HepG2 (cell line): ENCODE measurements around the gene BOLL. TPM values are rescaled to one million over a fixed set of nuclear protein-coding genes. Genes with fewer than 3 reads are reported as not detected.

Source experiments
- ATAC-seq: fragments of 200-7000 bp; cut with Tn5 transposase; 3 replicates; pipeline ENCODE4 v1.9.1; 2020; ENCODE audit warnings: mild to moderate bottlenecking, moderate library complexity
- BruUV-seq: library from RNA; stranded (reverse); fragments of 400-500 nt; replicated peaks from 2 replicates; lab custom pipeline; 2021; lab: Mats Ljungman, UMichigan
- CTCF ChIA-PET: fragments of 300-600 bp; formaldehyde crosslinking; extraction: SDS; loops from one replicate; lab custom pipeline; 2021; ENCODE audit warnings: low total read pairs, inconsistent platforms, low intra/inter-chr PET ratio; lab: Yijun Ruan, JAX
- POLR2A ChIA-PET: fragments of 350-600 bp; sonication (Branson Sonifier 250); formaldehyde crosslinking; loops from one replicate; lab custom pipeline; 2020; ENCODE audit warnings: antibody characterized with exemption, inconsistent platforms; lab: Yijun Ruan, JAX
- DNase-seq: peaks from one replicate; pipeline ENCODE4 v3.0.0-alpha.2; 2015; ENCODE audit warnings: low spot score
- FAIRE-seq: peaks from 3 replicates; lab custom pipeline; 2011; peaks lifted over from hg19 to GRCh38; lab: Jason Lieb, UNC
- H2AFZ ChIP-seq: one replicate; pipeline ENCODE4 v1.6.1; 2011; ENCODE audit warnings: low read length, inconsistent platforms
- H3K27ac ChIP-seq: fragments of 300-600 bp; 3 replicates; pipeline ENCODE4 v1.8.0; 2011; ENCODE audit warnings: mixed run types, mild to moderate bottlenecking, mixed read lengths, low read length, inconsistent platforms; ENCODE audit not compliant: insufficient read depth; ENCODE audit errors: extremely low read length
- H3K27me3 ChIP-seq, 2 experiments: fragments of 200-600 bp in 1 of 2; 2 replicates in 1 of 2; 3 replicates in 1 of 2; pipeline versions ENCODE4 v1.6.0 to v1.8.0; 2011; ENCODE audit warnings: low read length in 2 of 2, mild to moderate bottlenecking in 2 of 2, moderate library complexity in 2 of 2, inconsistent platforms in 1 of 2; ENCODE audit not compliant: insufficient read depth in 2 of 2, control insufficient read depth in 1 of 2
- H3K36me3 ChIP-seq, 2 experiments: fragments of 200-600 bp in 1 of 2; replicated peaks in 1 of 2; 2 replicates in 1 of 2; 3 replicates in 1 of 2; pipeline versions ENCODE4 v1.5.1 to v1.8.0; 2011; ENCODE audit warnings: low read length in 2 of 2, inconsistent platforms in 1 of 2; ENCODE audit not compliant: insufficient read depth in 2 of 2, control insufficient read depth in 1 of 2
- H3K4me1 ChIP-seq: 2 replicates; pipeline ENCODE4 v1.5.1; 2012; ENCODE audit warnings: low read length, inconsistent platforms; ENCODE audit not compliant: insufficient read depth
- H3K4me2 ChIP-seq: 2 replicates; pipeline ENCODE4 v1.6.0; 2011; ENCODE audit warnings: low read depth, low read length, inconsistent platforms
- H3K4me3 ChIP-seq, 3 experiments: fragments of 200-600 bp in 1 of 3; sonication (generic), shearing (Covaris generic) in 1 of 3; replicated peaks in 1 of 3; 2 replicates each; pipeline ENCODE4 v1.5.1; 2011 to 2016; ENCODE audit warnings: low read length in 3 of 3, inconsistent platforms in 2 of 3, low read depth in 2 of 3, mild to moderate bottlenecking in 2 of 3, control low read depth in 1 of 3, mixed read lengths in 1 of 3; ENCODE audit not compliant: insufficient read depth in 1 of 3
- H3K79me2 ChIP-seq: one replicate; pipeline ENCODE4 v1.6.1; 2011; ENCODE audit warnings: low read length, inconsistent platforms; ENCODE audit not compliant: insufficient read depth
- H3K9ac ChIP-seq: 2 replicates; pipeline ENCODE4 v1.6.0; 2011; ENCODE audit warnings: mild to moderate bottlenecking, low read depth, low read length, inconsistent platforms; ENCODE audit not compliant: insufficient read depth
- H3K9me3 ChIP-seq: 2 replicates; pipeline ENCODE4 v1.5.1; 2012; ENCODE audit warnings: mild to moderate bottlenecking, low read length
- H4K20me1 ChIP-seq: 2 replicates; pipeline ENCODE4 v1.6.0; 2011; ENCODE audit warnings: inconsistent platforms, mild to moderate bottlenecking, low read length, moderate library complexity; ENCODE audit not compliant: insufficient read depth
- CTCF ChIP-seq: sonication (generic); formaldehyde crosslinking; IDR thresholded peaks from 2 replicates; pipeline ENCODE4 v1.5.0; 2020; ENCODE audit warnings: mild to moderate bottlenecking, missing genetic modification reagents, moderate library complexity
- HCFC1 ChIP-seq: fragments of 150-350 bp; IDR thresholded peaks from 2 replicates; pipeline ENCODE4 v1.6.1; 2014; ENCODE audit warnings: low read depth, low read length
- RAD21 ChIP-seq: fragments of 450-650 bp; formaldehyde crosslinking; IDR thresholded peaks from 2 replicates; pipeline ENCODE4 v1.5.0; 2020; ENCODE audit warnings: mild to moderate bottlenecking
- SMC3 ChIP-seq: IDR thresholded peaks from 2 replicates; pipeline ENCODE4 v1.6.1; 2011; ENCODE audit warnings: low read length, improper control_type of control experiment
- STAG1 ChIP-seq: sonication (generic); formaldehyde crosslinking; IDR thresholded peaks from 2 replicates; pipeline ENCODE4 v1.4.0; 2020; ENCODE audit warnings: missing genetic modification reagents
- ZGPAT ChIP-seq: IDR thresholded peaks from 2 replicates; pipeline ENCODE4 v1.6.1; 2016; ENCODE audit warnings: mild to moderate bottlenecking
- ZNF792 ChIP-seq: IDR thresholded peaks from 2 replicates; pipeline ENCODE4 v1.6.1; 2016
- WGBS: methylation state at CpG from one replicate; pipeline ENCODE4 v1.1.6; 2017; ENCODE audit warnings: low lambda C conversion rate; 5-methylcytosine and 5-hydroxymethylcytosine counted together
- in situ Hi-C: cut with HindIII; loops from 2 replicates; pipeline ENCODE4 v1.10.0; 2017; ENCODE audit warnings: low pct_unique_long_range_greater_than_20kb; ENCODE audit not compliant: extremely low pct_ligation_motif_present
- intact Hi-C: fragments of 100-400 bp; cut with micrococcal nuclease; formaldehyde crosslinking; loops from one replicate; pipeline ENCODE4 v1.10.0; 2022; ENCODE audit not compliant: unreplicated experiment
- polyA plus RNA-seq, 8 experiments: library from polyadenylated mRNA; depleted of rRNA in 3 of 8; stranded (reverse) in 7 of 8; unstranded in 1 of 8; fragments of >200 nt; fragmentation: Illumina TruSeq in 4 of 8; extraction: Trizol in 4 of 8; gene quantifications; 2 replicates each; pipeline versions ENCODE4 v1.2.1 to v1.2.3, GENCODE V29; 2011 to 2016; ENCODE audit warnings: low read depth in 4 of 8, missing spikeins in 1 of 8, mixed read lengths in 1 of 8; ENCODE audit not compliant: insufficient read depth in 1 of 8
- total RNA-seq, 5 experiments: library from RNA; depleted of rRNA; stranded (reverse); fragments of >200 nt; fragmentation: Illumina TruSeq; extraction: Trizol; gene quantifications; 2 replicates each; pipeline ENCODE4 v1.2.3, GENCODE V29; 2016; ENCODE audit warnings: low read depth in 1 of 5

The BOLL gene
- total and polyA plus RNA-seq, 2 of the 13 experiments (the other 11 are each of a cell fraction or from before 2014, with no cell fraction given), result not detected

- H3K4me1 ChIP-seq, result no peaks in the 10 kb centered on the region
- no peaks in the 10 kb centered on the region for H4K20me1 ChIP-seq
- ChIA-PET POLR2A (no interaction called here), CTCF (interaction anchor here (1.1 to 2.1 kb wide), 5 partner anchors 70 to 701 kb away, joined by 3 to 20 read pairs (median 4); partner anchors contain the start of gene MARS2)
- FAIRE-seq, result peak; percentile 63
- no peak for ATAC-seq
- H3K4me3 ChIP-seq, result no peak overlapping the region
- BruUV-seq, result no TSS peak
- TF ChIP-seq ZGPAT (0 out of 2 replicates have a peak, but pooled peaks have one; percentile 19), STAG1 (CRISPR knock-in tag) (peak; percentile 96), HCFC1 (no peak), ZNF792 (CRISPR knock-in tag) (no peak), SMC3 (peak; percentile 80), CTCF (peak; percentile 75), RAD21 (peak; percentile 68)
- DNase-seq, result peak; percentile 28
- H3K27ac ChIP-seq, result no peak overlapping the region
- no peaks in the 10 kb centered on the region for H3K27me3 ChIP-seq
- H3K9me3 ChIP-seq, result no peaks in the 10 kb centered on the region
- H3K9ac ChIP-seq, result no peak overlapping the region
- intact Hi-C loops (loop anchor here (1.0 to 10.0 kb wide), 7 partner anchors 71 to 763 kb away; partner anchors contain the start of gene MOB4), in situ Hi-C loops (loop anchor here (5.0 to 10.0 kb wide), 3 partner anchors 71 to 583 kb away; partner anchors contain the start of gene MARS2)
- H3K36me3 ChIP-seq, result no peaks in the 10 kb centered on the region
- WGBS, result 14% methylated on average over 4 of the region's 4 CpGs
- no peaks in the 10 kb centered on the region for H3K79me2 ChIP-seq
- H2AFZ ChIP-seq, result no peak overlapping the region
- no peak overlapping the region for H3K4me2 ChIP-seq
Observed at GRCh38 chr2:197777823-197778407, 7.2 kb downstream of the BOLL start.
